ENCODE measurements around the gene FNDC11. TPM values are rescaled to one million over a fixed set of nuclear protein-coding genes. Genes with fewer than 3 reads are reported as not detected.
A peak's percentile ranks its signal among the peaks of the same experiment; 100 is the strongest.
"Not testable (repeated sequence)": the region's sequence is repeated elsewhere in the genome, so short reads cannot be mapped to it uniquely, and the experiment has no call there.

Gene FNDC11
- total RNA-seq: 0.87 and 2.6 TPM in 2 replicates

DNA sequence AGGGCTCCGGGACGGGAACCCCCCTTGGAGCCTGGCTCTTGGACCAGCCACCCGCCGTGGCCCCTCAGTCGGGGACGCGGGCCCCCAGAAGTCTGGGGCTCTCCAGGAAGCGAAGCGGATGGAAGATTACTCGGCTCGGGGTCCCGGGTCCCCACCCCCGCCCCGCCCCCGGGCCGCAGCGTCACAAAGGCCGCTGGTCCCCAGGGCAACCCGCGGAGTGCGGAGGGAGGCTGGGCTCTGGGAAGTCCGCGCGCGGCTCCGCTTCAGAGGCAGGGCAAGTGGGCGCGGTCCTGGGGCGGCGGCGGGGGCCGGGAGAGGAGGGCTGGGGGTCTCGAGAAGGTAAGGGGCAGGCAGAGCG, at the start of gene FNDC11:
FNDC11 (plus strand) TSS at position 227 of the 358 bp plus-strand sequence. CDS start 1,505 bp downstream, outside the sequence.
- DNase-seq (ENCODE audit: low read depth in 2 of 2): peak; percentile 45 to 60

DNA sequence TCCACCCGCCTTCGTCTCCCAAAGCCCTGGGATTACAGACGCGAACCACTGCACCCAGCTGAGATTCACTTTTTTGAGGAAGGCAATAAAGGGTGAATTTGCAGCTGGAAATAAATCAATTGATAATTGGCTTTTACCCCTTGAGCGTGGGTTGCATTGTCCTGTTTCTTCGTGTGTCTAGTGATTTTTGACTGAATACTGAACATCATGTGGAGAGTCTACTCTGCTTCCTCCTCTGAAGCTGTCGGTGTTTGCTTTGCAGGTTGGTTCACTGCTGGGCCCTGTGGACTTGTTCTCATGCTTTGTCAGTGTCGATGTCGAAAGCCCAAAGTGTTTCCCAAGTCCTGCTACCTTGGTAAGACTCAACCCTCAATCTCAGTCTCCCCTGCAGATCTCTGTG, 49.3 kb upstream of the FNDC11 start:
- no peak for DNase-seq (ENCODE audit: low read depth in 2 of 2)

- DNase-seq (ENCODE audit: low read depth in 2 of 2): no peak
Measured at GRCh38 chr20:63505281-63505680, 48.7 kb upstream of the FNDC11 start.

GRCh38 chr20:63505723-63506122, 48.2 kb upstream of the FNDC11 start:
- DNase-seq (ENCODE audit: low read depth in 2 of 2): no peak

GRCh38 chr20:63507083-63507743, 46.7 kb upstream of the FNDC11 start:
- DNase-seq (ENCODE audit: low read depth in 2 of 2): no peak

DNA sequence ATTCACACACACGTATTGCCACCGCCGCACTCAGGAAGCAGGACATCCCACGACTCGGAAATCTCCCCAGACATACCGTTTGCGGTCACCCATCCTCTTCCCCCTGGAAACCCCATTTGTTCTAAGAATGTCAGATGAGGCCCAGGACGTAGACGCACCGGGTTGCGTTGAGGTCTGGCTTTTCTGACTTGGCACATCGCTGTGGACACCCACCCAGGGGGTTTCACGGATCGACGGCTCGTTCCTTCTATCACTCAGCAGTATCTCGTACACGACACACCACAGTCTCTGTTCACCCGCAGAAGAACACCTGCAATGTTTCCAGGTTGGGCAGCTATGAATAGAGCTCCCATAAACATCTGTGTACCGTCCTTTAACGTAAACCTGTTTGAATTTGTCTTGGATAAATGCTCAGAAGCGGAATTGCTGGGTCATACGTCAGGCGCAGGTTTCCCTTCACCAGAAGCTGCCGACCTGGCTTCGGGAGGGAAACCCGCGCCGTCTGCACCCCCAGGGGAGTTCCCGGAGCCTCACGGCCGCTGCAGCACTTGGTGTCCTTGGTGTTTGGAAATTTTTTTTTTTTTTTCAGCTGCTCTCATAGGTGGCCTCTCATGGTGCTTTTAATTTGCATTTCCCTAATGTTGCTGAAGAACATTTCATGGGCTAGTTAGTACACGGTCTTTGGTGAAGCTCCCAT, 45.7 kb upstream of the FNDC11 start:
- no peak for DNase-seq (ENCODE audit: low read depth in 2 of 2)

GRCh38 chr20:63509088-63509564, 44.8 kb upstream of the FNDC11 start:
- DNase-seq (ENCODE audit: low read depth in 2 of 2): no peak

DNA sequence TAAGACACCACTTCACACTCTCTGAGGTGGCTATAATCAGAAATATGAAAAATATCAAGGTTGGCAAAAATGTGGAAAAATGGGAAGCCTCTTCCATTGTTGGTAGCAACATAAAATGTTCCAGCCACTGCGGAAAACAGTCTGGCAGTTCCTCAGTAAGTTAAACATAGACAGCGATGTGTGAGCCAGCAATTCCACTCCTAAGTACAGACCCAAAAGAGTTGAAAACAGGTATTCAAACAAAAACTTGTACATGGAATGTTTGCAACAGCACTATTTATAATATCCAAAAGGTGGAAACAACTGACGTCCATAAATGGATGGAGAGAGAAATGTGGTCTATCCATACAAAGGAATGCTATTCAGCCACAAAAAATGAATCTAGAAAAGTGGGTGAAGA, 40.8 kb upstream of the FNDC11 start:
- DNase-seq (ENCODE audit: low read depth in 2 of 2): peak in 1 of 2 donors; percentile 20

DNA sequence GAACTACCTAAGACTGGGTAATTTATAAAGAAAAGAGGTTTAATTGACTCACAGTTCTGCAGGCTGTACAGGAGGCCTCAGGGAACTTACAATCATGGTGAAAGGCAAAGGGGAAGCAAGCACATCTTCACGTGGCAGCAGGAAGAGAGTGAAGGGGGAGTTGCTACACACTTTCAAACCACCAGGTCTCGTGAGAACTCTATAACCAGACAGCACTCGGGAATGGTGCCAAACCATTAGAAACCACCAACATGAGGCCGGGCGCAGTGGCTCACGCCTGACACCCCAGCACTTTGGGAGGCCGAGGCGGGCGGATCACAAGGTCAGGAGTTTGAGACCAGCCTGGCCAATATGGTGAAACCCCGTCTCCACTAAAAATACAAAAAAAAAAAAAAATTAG, 39.4 kb upstream of the FNDC11 start:
- DNase-seq (ENCODE audit: low read depth in 2 of 2): not testable (repeated sequence)

DNA sequence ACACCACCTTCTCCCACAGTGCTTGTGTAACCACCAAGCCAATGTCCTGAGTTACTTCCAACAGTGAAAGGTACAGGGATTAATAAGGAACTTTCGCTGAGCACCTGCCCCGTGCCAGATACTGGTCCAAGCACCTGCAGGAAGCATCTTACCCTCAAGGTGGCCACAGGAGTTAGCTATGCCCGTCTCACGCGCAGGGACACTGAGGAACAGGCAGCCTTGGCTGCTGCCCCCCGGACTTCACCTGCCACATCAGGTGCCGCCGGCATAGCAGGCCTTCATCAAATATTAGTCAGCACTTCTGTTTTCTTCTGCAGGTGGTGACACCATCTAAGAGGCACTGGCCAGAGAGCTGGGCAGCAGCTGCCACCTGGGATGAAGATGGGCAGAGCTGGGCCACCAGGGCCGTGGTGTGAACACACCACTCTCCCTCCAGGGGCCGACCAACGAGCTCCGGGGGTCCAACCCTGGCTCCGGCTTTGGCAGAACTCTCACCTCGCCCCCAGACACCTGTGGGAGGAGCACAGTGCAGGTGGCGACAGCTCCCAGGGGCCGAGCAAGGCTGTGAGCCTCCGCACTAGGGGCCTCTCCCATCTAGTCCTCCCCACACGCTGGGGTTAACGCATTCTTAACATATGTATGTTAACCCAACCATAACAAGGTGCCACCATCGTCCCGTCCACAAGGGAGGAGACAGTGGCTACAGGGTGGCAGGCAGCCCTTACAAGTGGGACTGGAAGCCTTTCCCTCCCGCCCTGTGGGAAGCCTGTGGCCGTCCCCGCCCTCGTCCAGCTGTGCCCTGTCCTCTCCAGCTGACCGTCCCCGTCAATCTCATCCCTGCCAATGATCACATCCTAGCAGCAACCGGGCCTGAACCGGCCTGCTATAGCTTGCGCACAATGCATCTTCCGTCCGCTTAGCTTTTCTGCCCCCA, 36.3 kb upstream of the FNDC11 start:
- DNase-seq (ENCODE audit: low read depth in 2 of 2): no peak

DNA sequence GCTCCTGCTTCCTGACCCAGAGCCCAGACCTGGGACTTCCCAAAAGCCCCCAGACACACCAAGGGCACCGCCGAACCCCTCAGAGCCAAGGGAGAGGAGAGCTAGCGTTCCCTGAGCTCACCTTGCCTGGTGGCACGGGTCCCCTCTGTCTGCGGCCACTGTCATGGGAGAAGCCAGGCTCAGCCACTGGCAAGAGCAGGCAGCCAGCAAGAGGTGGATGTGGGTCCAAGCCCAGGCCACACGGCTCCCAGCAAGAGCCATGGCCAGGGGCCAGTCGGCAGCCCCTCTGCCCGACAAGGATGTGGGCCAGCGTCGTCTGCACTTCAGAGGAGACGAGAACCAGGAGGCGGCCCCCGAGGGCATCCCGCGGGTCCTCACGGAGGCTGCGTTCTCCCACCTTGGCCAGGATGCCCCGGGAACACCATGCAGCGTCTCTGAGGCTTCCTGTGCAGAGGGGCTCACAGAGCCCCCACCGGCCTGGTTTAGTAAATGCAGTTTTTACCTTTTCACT, 35.6 kb upstream of the FNDC11 start:
- no peak for DNase-seq (ENCODE audit: low read depth in 2 of 2)

- DNase-seq (ENCODE audit: low read depth in 2 of 2): no peak
Measured at GRCh38 chr20:63518946-63519667, 34.9 kb upstream of the FNDC11 start.

GRCh38 chr20:63519668-63520503, 34.1 kb upstream of the FNDC11 start:
- DNase-seq (ENCODE audit: low read depth in 2 of 2): peak; percentile 53 to 61

DNA sequence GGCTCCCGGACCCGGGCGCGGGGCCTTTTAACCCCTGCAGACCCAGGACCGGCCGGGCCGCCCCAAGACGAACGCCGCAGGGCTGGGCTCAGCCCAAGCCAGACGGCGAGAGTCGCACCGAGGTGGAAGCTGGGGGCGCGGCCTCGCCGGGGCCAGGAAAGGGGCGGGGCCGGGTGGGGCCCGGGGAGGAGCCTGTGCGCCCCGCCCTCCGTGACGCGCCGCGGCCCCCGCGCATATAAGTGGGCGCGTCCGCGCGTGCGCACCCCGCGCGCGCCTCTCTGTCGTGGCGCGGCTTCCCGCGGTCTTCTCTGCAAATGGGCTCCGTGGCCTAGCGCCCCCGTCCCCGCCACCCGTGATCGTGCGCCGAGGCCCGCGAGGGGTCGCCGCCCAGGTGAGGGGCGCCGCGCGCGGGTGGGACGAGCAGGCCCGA, 33.4 kb upstream of the FNDC11 start, which contains the start of gene PPDPF:
PPDPF (plus strand) TSS at position 262 of the 430 bp plus-strand sequence. CDS start 544 bp downstream, outside the sequence.
- DNase-seq (ENCODE audit: low read depth in 2 of 2): peak; percentile 86 to 89

GRCh38 chr20:63520934-63521601, 32.9 kb upstream of the FNDC11 start:
- DNase-seq (ENCODE audit: low read depth in 2 of 2): peak; percentile 53 to 67

DNA sequence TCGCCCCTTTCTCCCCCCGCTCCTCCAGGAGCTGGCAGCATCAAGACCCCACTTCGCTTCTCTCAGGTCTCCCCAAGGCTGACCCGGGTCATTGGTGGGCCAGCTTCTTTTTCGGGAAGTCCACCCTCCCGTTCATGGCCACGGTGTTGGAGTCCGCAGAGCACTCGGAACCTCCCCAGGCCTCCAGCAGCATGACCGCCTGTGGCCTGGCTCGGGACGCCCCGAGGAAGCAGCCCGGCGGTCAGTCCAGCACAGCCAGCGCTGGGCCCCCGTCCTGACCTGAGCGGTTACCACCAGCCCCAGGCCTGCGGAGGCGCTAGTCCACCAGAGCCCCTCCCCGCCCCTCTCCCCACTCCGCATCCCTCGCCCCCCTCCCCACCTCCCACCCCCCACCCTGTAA, 32.4 kb upstream of the FNDC11 start:
- peak; percentile 25 to 27 for DNase-seq (ENCODE audit: low read depth in 2 of 2)

- DNase-seq (ENCODE audit: low read depth in 2 of 2): no peak
Measured at GRCh38 chr20:63522091-63522868, 31.7 kb upstream of the FNDC11 start.

GRCh38 chr20:63522981-63523611, 30.9 kb upstream of the FNDC11 start:
- no peak for DNase-seq (ENCODE audit: low read depth in 2 of 2)

All from lung microvascular endothelial cell (primary cell).